ENCODE results near the gene GEMIN4. TPM values are rescaled to one million over a fixed set of nuclear protein-coding genes. Genes with fewer than 3 reads are reported as not detected.

The GEMIN4 gene
- total and polyA plus RNA-seq, 2 donors from 2014 or later, result 4.6 to 14.8 TPM

GRCh38 chr17:746181-746580 lies 5.9 kb downstream of the GEMIN4 start:
- H3K4me3 ChIP-seq (ENCODE audit: low read length in 3 of 3), result no peak overlapping the region
- H3K27ac ChIP-seq (ENCODE audit: low read depth in 2 of 2, low read length in 2 of 2), result no peak overlapping the region
- H3K9ac ChIP-seq (ENCODE audit: low read length in 3 of 3), result no peak overlapping the region
- TF ChIP-seq CTCF (IDR thresholded peaks at IDR 0.05; ENCODE audit: borderline replicate concordance, extremely low read depth, insufficient read depth), result no peak
- H3K4me1 ChIP-seq (ENCODE audit: control insufficient read depth in 2 of 3, insufficient read depth in 2 of 3, low read depth in 1 of 3, low read length in 3 of 3), result peaks cover 0 to 6% (median 0%) of the 10 kb centered on the region in 3 donors
- intact Hi-C loops (cut with DNase I), result no loop called here
- peaks cover 2 to 44% (median 18%) of the 10 kb centered on the region in 3 donors for H3K36me3 ChIP-seq (ENCODE audit: control insufficient read depth in 2 of 3, insufficient read depth in 3 of 3, low read length in 3 of 3)
- no peaks in the 10 kb centered on the region for H3K27me3 ChIP-seq (ENCODE audit: control insufficient read depth, insufficient read depth, low read length)
- no peaks in the 10 kb centered on the region for H3K9me3 ChIP-seq (ENCODE audit: control insufficient read depth in 2 of 3, insufficient read depth in 1 of 3, low read length in 3 of 3)
- FAIRE-seq (no peak), DNase-seq (no peak)

DNA sequence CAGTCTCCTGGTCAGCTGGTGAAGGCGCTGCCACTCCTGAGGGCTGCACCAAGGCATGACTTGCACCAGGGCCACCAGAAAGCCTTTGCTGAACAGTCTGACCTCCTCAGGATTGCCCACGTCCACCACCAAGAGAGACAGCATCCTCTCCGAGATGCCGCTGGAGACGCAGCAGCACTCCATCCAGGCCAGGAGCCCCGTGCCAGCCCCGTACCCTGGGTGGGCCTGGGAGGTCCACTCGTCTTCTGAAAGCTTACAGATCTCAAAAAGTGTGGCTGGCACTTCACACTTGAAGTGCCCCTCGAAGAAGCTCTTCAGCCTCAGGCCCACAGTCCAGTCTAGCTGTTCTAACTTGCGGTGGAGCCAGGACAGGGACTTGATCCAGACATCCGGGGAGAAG lies 6.7 kb downstream of the GEMIN4 start:
- TF ChIP-seq CTCF (IDR thresholded peaks at IDR 0.05; ENCODE audit: borderline replicate concordance, extremely low read depth, insufficient read depth), result no peak
- DNase-seq, result no peak
- intact Hi-C loops (cut with DNase I), result no loop called here

DNA sequence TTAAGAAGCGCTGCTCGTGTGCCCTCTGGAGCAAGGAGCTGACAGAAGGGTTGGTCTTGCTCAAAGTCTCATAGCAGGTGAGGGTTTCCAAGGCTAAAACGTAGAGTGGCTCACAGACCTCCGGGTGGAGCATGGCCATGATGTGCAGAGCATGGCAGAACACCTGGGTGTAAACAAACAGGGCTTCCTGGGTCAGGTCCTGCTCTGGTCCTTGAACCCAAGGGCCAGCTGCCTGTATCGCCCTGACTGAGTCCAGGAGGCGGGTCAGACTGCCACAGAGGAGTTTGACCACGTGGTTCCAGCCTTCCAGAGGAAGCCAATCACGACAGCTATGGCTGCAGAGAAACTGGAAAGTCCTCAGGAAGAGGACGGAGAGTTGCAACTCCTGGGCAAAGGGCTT lies 7.1 kb downstream of the GEMIN4 start:
- TF ChIP-seq CTCF (IDR thresholded peaks at IDR 0.05; ENCODE audit: borderline replicate concordance, extremely low read depth, insufficient read depth), result no peak
- H3K27me3 ChIP-seq (ENCODE audit: control insufficient read depth, insufficient read depth, low read length), result no peaks in the 10 kb centered on the region
- no peak for DNase-seq
- no peak overlapping the region for H3K27ac ChIP-seq (ENCODE audit: low read depth in 2 of 2, low read length in 2 of 2)
- intact Hi-C loops (cut with DNase I), result no loop called here
- FAIRE-seq, result no peak
- H3K4me1 ChIP-seq (ENCODE audit: control insufficient read depth in 2 of 3, insufficient read depth in 2 of 3, low read depth in 1 of 3, low read length in 3 of 3), result no peaks in the 10 kb centered on the region
- H3K36me3 ChIP-seq (ENCODE audit: control insufficient read depth in 2 of 3, insufficient read depth in 3 of 3, low read length in 3 of 3), result peaks cover 2 to 44% (median 22%) of the 10 kb centered on the region in 3 donors
- no peak overlapping the region for H3K4me3 ChIP-seq (ENCODE audit: low read length in 3 of 3)
- H3K9me3 ChIP-seq (ENCODE audit: control insufficient read depth in 2 of 3, insufficient read depth in 1 of 3, low read length in 3 of 3), result no peaks in the 10 kb centered on the region
- H3K9ac ChIP-seq (ENCODE audit: low read length in 3 of 3), result no peak overlapping the region

More for the DNA sequence above, 6.7 kb downstream of the GEMIN4 start:
- no peak overlapping the region for H3K27ac ChIP-seq (ENCODE audit: low read depth in 2 of 2, low read length in 2 of 2)
- no peak for FAIRE-seq
- H3K4me3 ChIP-seq (ENCODE audit: low read length in 3 of 3), result no peak overlapping the region
- H3K4me1 ChIP-seq (ENCODE audit: control insufficient read depth in 2 of 3, insufficient read depth in 2 of 3, low read depth in 1 of 3, low read length in 3 of 3), result no peaks in the 10 kb centered on the region
- peaks cover 2 to 44% (median 19%) of the 10 kb centered on the region in 3 donors for H3K36me3 ChIP-seq (ENCODE audit: control insufficient read depth in 2 of 3, insufficient read depth in 3 of 3, low read length in 3 of 3)
- H3K27me3 ChIP-seq (ENCODE audit: control insufficient read depth, insufficient read depth, low read length), result no peaks in the 10 kb centered on the region
- H3K9ac ChIP-seq (ENCODE audit: low read length in 3 of 3), result no peak overlapping the region
- H3K9me3 ChIP-seq (ENCODE audit: control insufficient read depth in 2 of 3, insufficient read depth in 1 of 3, low read length in 3 of 3), result no peaks in the 10 kb centered on the region

- FAIRE-seq (no peak), DNase-seq (no peak)
- Histone ChIP-seq H3K9ac (ENCODE audit: low read length in 3 of 3) (no peak overlapping the region), H3K27me3 (ENCODE audit: control insufficient read depth, insufficient read depth, low read length) (no peaks in the 10 kb centered on the region), H3K4me1 (ENCODE audit: control insufficient read depth in 2 of 3, insufficient read depth in 2 of 3, low read depth in 1 of 3, low read length in 3 of 3) (no peaks in the 10 kb centered on the region), H3K4me3 (ENCODE audit: low read length in 3 of 3) (no peak overlapping the region), H3K9me3 (ENCODE audit: control insufficient read depth in 2 of 3, insufficient read depth in 1 of 3, low read length in 3 of 3) (no peaks in the 10 kb centered on the region), H3K36me3 (ENCODE audit: control insufficient read depth in 2 of 3, insufficient read depth in 3 of 3, low read length in 3 of 3) (peaks cover 2 to 41% (median 22%) of the 10 kb centered on the region in 3 donors), H3K27ac (ENCODE audit: low read depth in 2 of 2, low read length in 2 of 2) (no peak overlapping the region)
- intact Hi-C loops (cut with DNase I), result no loop called here
- TF ChIP-seq CTCF (IDR thresholded peaks at IDR 0.05; ENCODE audit: borderline replicate concordance, extremely low read depth, insufficient read depth), result no peak
Observed at GRCh38 chr17:743139-743538, 8.9 kb downstream of the GEMIN4 start.

Measured in kidney (tissue), 14 donors.